T-helper 17 cell (primary cell): Measurements from ENCODE around the gene PEAK3. TPM values are rescaled to one million over a fixed set of nuclear protein-coding genes. Genes with fewer than 3 reads are reported as not detected.

Experiments
- ATAC-seq: fragments of 150-1000 bp; cut with Tn5 transposase; 2 replicates; pipeline ENCODE4 v1.10.0; 2021; ENCODE audit warnings: mild to moderate bottlenecking, moderate library complexity
- DNase-seq, 3 donors: peaks; one replicate each; pipeline versions ENCODE4 v3.0.0 to v3.0.0-alpha.2; 2020 to 2021
- H3K9me3 ChIP-seq: one replicate; pipeline ENCODE4 v1.7.0; 2013; ENCODE audit warnings: low read length, mild to moderate bottlenecking; ENCODE audit not compliant: control insufficient read depth, poor library complexity, severe bottlenecking
- H3K27ac Mint-ChIP-seq: one replicate; pipeline ENCODE4 v1.8.0; 2022; ENCODE audit warnings: mild to moderate bottlenecking, moderate library complexity, mixed read lengths
- H3K27me3 Mint-ChIP-seq: one replicate; pipeline ENCODE4 v1.8.0; 2022; ENCODE audit warnings: mixed read lengths
- H3K36me3 Mint-ChIP-seq: one replicate; pipeline ENCODE4 v1.8.0; 2022; ENCODE audit warnings: low read depth, mixed read lengths
- H3K4me1 Mint-ChIP-seq: one replicate; pipeline ENCODE4 v1.8.0; 2022; ENCODE audit warnings: mild to moderate bottlenecking, mixed read lengths
- H3K4me3 Mint-ChIP-seq: one replicate; pipeline ENCODE4 v1.8.0; 2022; ENCODE audit warnings: mild to moderate bottlenecking, moderate library complexity, mixed read lengths
- total RNA-seq, 4 donors: library from RNA in 2 of 4; stranded (reverse) in 2 of 4; gene quantifications; one replicate each; pipeline ENCODE4 v1.2.3 and lab custom pipeline; 2022 to 2026

The PEAK3 gene
- total RNA-seq, 2 donors from 2014 or later, result not detected

- Mint-ChIP-seq H3K4me3 (peak overlapping the region; percentile 15), H3K27me3 (no peaks in the 10 kb centered on the region), H3K27ac (peak overlapping the region; percentile 81), H3K36me3 (peaks cover 3% of the 10 kb centered on the region), H3K4me1 (peaks cover 27% of the 10 kb centered on the region)
- DNase-seq (no peak), ATAC-seq (no peak)
- no peaks in the 10 kb centered on the region for H3K9me3 ChIP-seq
These were observed 5.5 kb downstream of the PEAK3 start for GRCh38 chr19:2276429-2276986.

GRCh38 chr19:2275588-2276428 lies 6.2 kb downstream of the PEAK3 start:
- DNase-seq (no peak), ATAC-seq (no peak)
- peaks cover 31% of the 10 kb centered on the region for H3K4me1 Mint-ChIP-seq
- no peak overlapping the region for H3K4me3 Mint-ChIP-seq
- no peaks in the 10 kb centered on the region for H3K27me3 Mint-ChIP-seq
- H3K9me3 ChIP-seq, result no peaks in the 10 kb centered on the region
- peaks cover 3% of the 10 kb centered on the region for H3K36me3 Mint-ChIP-seq
- peak overlapping the region; percentile 94 for H3K27ac Mint-ChIP-seq

DNA sequence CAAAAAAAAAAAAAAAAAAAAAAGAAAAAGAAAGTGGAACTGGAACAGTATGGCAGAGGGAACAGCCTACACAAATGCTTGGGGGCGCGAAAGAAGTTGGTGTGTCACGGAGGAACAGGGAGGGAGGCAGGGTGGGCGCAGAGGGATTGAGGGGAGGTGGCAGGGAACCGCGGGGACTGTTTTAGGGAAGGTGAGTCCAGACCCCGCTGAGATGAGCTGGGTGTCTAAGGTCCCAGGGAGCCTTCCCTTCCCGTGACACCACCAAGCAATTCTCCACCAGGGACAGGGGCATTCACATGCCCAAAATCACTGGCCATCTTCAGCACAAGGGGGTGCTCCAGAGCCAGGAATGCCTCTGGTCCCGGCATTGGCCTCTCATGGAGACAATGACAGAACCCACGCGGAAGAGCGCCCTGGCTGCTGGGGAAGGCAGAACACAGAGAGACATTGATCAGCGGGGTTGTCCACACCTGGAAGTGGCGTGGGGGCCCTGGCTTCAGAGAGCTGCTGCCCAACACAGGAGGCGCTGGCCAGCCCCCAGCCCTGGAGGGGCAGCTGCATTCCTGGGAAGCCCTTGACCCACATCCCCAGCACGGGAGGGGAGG lies 6.9 kb downstream of the PEAK3 start:
- ATAC-seq (no peak), DNase-seq (no peak)
- Mint-ChIP-seq H3K27me3 (no peaks in the 10 kb centered on the region), H3K27ac (peak overlapping the region; percentile 94), H3K4me1 (peaks cover 31% of the 10 kb centered on the region), H3K36me3 (peaks cover 3% of the 10 kb centered on the region), H3K4me3 (peak overlapping the region; percentile 71)
- no peaks in the 10 kb centered on the region for H3K9me3 ChIP-seq

- H3K9me3 ChIP-seq, result no peaks in the 10 kb centered on the region
- Mint-ChIP-seq H3K4me1 (peaks cover 32% of the 10 kb centered on the region), H3K27me3 (no peaks in the 10 kb centered on the region), H3K36me3 (peaks cover 4% of the 10 kb centered on the region), H3K27ac (peak overlapping the region; percentile 94), H3K4me3 (peak overlapping the region; percentile 88)
- no peak for ATAC-seq
- DNase-seq, result no peak
These were observed 7.7 kb downstream of the PEAK3 start for GRCh38 chr19:2274185-2274711.

- peak; percentile 68 to 75 (median 72) for DNase-seq
- peaks cover 30% of the 10 kb centered on the region for H3K4me1 Mint-ChIP-seq
- H3K9me3 ChIP-seq, result no peaks in the 10 kb centered on the region
- peaks cover 5% of the 10 kb centered on the region for H3K36me3 Mint-ChIP-seq
- H3K27ac Mint-ChIP-seq, result peak overlapping the region; percentile 94
- peak overlapping the region; percentile 88 for H3K4me3 Mint-ChIP-seq
- ATAC-seq, result peak; percentile 16
- H3K27me3 Mint-ChIP-seq, result no peaks in the 10 kb centered on the region
These were observed 8.4 kb downstream of the PEAK3 start for GRCh38 chr19:2273356-2274184.

GRCh38 chr19:2271234-2272103 lies 10.5 kb downstream of the PEAK3 start:
- no peaks in the 10 kb centered on the region for H3K9me3 ChIP-seq
- H3K36me3 Mint-ChIP-seq, result peaks cover 5% of the 10 kb centered on the region
- peaks cover 30% of the 10 kb centered on the region for H3K4me1 Mint-ChIP-seq
- H3K27ac Mint-ChIP-seq, result peak overlapping the region; percentile 94
- no peak for DNase-seq
- H3K4me3 Mint-ChIP-seq, result peak overlapping the region; percentile 92
- ATAC-seq, result no peak
- H3K27me3 Mint-ChIP-seq, result no peaks in the 10 kb centered on the region

- DNase-seq (peak; percentile 53 to 67 (median 67)), ATAC-seq (peak; percentile 35)
- peak overlapping the region; percentile 94 for H3K27ac Mint-ChIP-seq
- H3K36me3 Mint-ChIP-seq, result peaks cover 5% of the 10 kb centered on the region
- H3K27me3 Mint-ChIP-seq, result no peaks in the 10 kb centered on the region
- peaks cover 33% of the 10 kb centered on the region for H3K4me1 Mint-ChIP-seq
- no peaks in the 10 kb centered on the region for H3K9me3 ChIP-seq
- peak overlapping the region; percentile 92 for H3K4me3 Mint-ChIP-seq
These were observed 11.3 kb downstream of the PEAK3 start for GRCh38 chr19:2270423-2271233.

GRCh38 chr19:2270157-2270422 lies 11.9 kb downstream of the PEAK3 start:
- ATAC-seq (no peak), DNase-seq (no peak)
- Mint-ChIP-seq H3K27me3 (no peaks in the 10 kb centered on the region), H3K4me1 (peaks cover 32% of the 10 kb centered on the region), H3K36me3 (peaks cover 5% of the 10 kb centered on the region), H3K4me3 (peak overlapping the region; percentile 92), H3K27ac (peak overlapping the region; percentile 94)
- no peaks in the 10 kb centered on the region for H3K9me3 ChIP-seq

GRCh38 chr19:2269244-2270156 lies 12.5 kb downstream of the PEAK3 start:
- ATAC-seq, result peak; percentile 85
- no peaks in the 10 kb centered on the region for H3K9me3 ChIP-seq
- H3K4me1 Mint-ChIP-seq, result peaks cover 29% of the 10 kb centered on the region
- peak overlapping the region; percentile 92 for H3K4me3 Mint-ChIP-seq
- DNase-seq, result peak; percentile 97 to 99 (median 99)
- no peaks in the 10 kb centered on the region for H3K27me3 Mint-ChIP-seq
- H3K27ac Mint-ChIP-seq, result peak overlapping the region; percentile 94
- peaks cover 5% of the 10 kb centered on the region for H3K36me3 Mint-ChIP-seq

GRCh38 chr19:2268861-2269243 lies 13.1 kb downstream of the PEAK3 start:
- Mint-ChIP-seq H3K27ac (peak overlapping the region; percentile 94), H3K4me1 (peaks cover 25% of the 10 kb centered on the region), H3K4me3 (peak overlapping the region; percentile 92), H3K27me3 (no peaks in the 10 kb centered on the region), H3K36me3 (peaks cover 5% of the 10 kb centered on the region)
- ATAC-seq, result no peak
- no peaks in the 10 kb centered on the region for H3K9me3 ChIP-seq
- DNase-seq, result no peak

- Mint-ChIP-seq H3K4me1 (peaks cover 22% of the 10 kb centered on the region), H3K27me3 (no peaks in the 10 kb centered on the region), H3K4me3 (peak overlapping the region; percentile 92), H3K36me3 (peaks cover 5% of the 10 kb centered on the region), H3K27ac (peak overlapping the region; percentile 94)
- H3K9me3 ChIP-seq, result no peaks in the 10 kb centered on the region
- DNase-seq (no peak), ATAC-seq (no peak)
These were observed 13.5 kb downstream of the PEAK3 start for GRCh38 chr19:2268480-2268830.
